GM10266 (cell line): ENCODE results near the gene PNRC2.

Experiments used
- DNase-seq: peaks from one replicate; pipeline ENCODE4 v3.0.0; 2012; ENCODE audit errors: extremely low spot score
- CTCF ChIP-seq: IDR thresholded peaks from 2 replicates; pipeline ENCODE4 v1.5.1; 2012; ENCODE audit warnings: mild to moderate bottlenecking, low read depth; ENCODE audit not compliant: control insufficient read depth, insufficient read depth; ENCODE audit errors: missing control alignments

PNRC2 gene

GRCh38 chr1:23996700-23997229 lies 37.1 kb downstream of the PNRC2 start:
- no peak for DNase-seq
- TF ChIP-seq CTCF, result no peak

- no peak for DNase-seq
- no peak for TF ChIP-seq CTCF
These were observed 38.2 kb downstream of the PNRC2 start for GRCh38 chr1:23997812-23998211.

- no peak for DNase-seq
- TF ChIP-seq CTCF, result no peak
These were observed 39.6 kb downstream of the PNRC2 start for GRCh38 chr1:23999156-23999671.

- TF ChIP-seq CTCF, result no peak
These were observed 43.1 kb downstream of the PNRC2 start for GRCh38 chr1:24002695-24003094.

GRCh38 chr1:24003331-24003972 lies 43.8 kb downstream of the PNRC2 start:
- no peak for DNase-seq
- no peak for TF ChIP-seq CTCF

More at GRCh38 chr1:24002695-24003094, 43.1 kb downstream of the PNRC2 start:
- no peak for DNase-seq

GRCh38 chr1:24004132-24004531 lies 44.5 kb downstream of the PNRC2 start:
- no peak for TF ChIP-seq CTCF

GRCh38 chr1:24005163-24005562 lies 45.5 kb downstream of the PNRC2 start:
- no peak for TF ChIP-seq CTCF
- DNase-seq, result no peak

More at GRCh38 chr1:24004132-24004531, 44.5 kb downstream of the PNRC2 start:
- no peak for DNase-seq
